Activated CD4-positive, alpha-beta T cell treated with anti-CD3 and anti-CD28 coated beads, Interleukin-2, Interleukin-6, amounts not matched to agents 100 ng/mL and 50 ng/mL, durations not matched to agents 16 hours and 8 hours (primary cell): ENCODE measurements around the gene FKBP2.

Experiments
- DNase-seq: peaks from one replicate; pipeline ENCODE4 v3.0.0-alpha.2; 2020

FKBP2 gene

GRCh38 chr11:64240435-64241240, at the start of gene FKBP2:
FKBP2 (plus strand) TSS chr11:64241095; CDS start chr11:64242388, 1,293 bp downstream.
- peak; percentile 99 for DNase-seq

GRCh38 chr11:64192434-64192833, 48.5 kb upstream of the FKBP2 start:
- no peak for DNase-seq

- no peak for DNase-seq
Observed at GRCh38 chr11:64196626-64197025, 44.3 kb upstream of the FKBP2 start.

- no peak for DNase-seq
Observed at GRCh38 chr11:64198511-64198910, 42.4 kb upstream of the FKBP2 start.

- DNase-seq: no peak
Observed at GRCh38 chr11:64201543-64201942, 39.4 kb upstream of the FKBP2 start.

GRCh38 chr11:64202992-64203391, 37.9 kb upstream of the FKBP2 start:
- no peak for DNase-seq

GRCh38 chr11:64203421-64204079, 37.3 kb upstream of the FKBP2 start:
- DNase-seq: no peak

- no peak for DNase-seq
Observed at GRCh38 chr11:64204080-64204440, 36.8 kb upstream of the FKBP2 start.

- DNase-seq: peak; percentile 76
Observed at GRCh38 chr11:64204464-64204989, 36.4 kb upstream of the FKBP2 start.

- peak; percentile 90 for DNase-seq
Observed at GRCh38 chr11:64206457-64207255, 34.2 kb upstream of the FKBP2 start, which contains the start of gene FERMT3. FERMT3 (plus strand) TSS chr11:64206721; CDS start chr11:64207365, 644 bp downstream.

- DNase-seq: peak; percentile 90
Observed at GRCh38 chr11:64207256-64208085, 33.4 kb upstream of the FKBP2 start.

- no peak for DNase-seq
Observed at GRCh38 chr11:64208086-64208795, 32.7 kb upstream of the FKBP2 start.

GRCh38 chr11:64208796-64209562, 31.9 kb upstream of the FKBP2 start:
- no peak for DNase-seq

GRCh38 chr11:64209563-64209843, 31.4 kb upstream of the FKBP2 start:
- no peak for DNase-seq

GRCh38 chr11:64210301-64211020, 30.4 kb upstream of the FKBP2 start:
- no peak for DNase-seq

GRCh38 chr11:64211181-64211872, 29.6 kb upstream of the FKBP2 start:
- DNase-seq: no peak

GRCh38 chr11:64216879-64217278, 24.0 kb upstream of the FKBP2 start:
- no peak for DNase-seq

GRCh38 chr11:64218628-64219353, 22.1 kb upstream of the FKBP2 start:
- DNase-seq: no peak

- DNase-seq: no peak
Observed at GRCh38 chr11:64219354-64219684, 21.6 kb upstream of the FKBP2 start.
